Suppressor macrophage treated with lipopolysaccharide for 1 hour (primary cell): ENCODE data around the gene IFI27L1.
"Not testable (repeated sequence)": the region's sequence is repeated elsewhere in the genome, so short reads cannot be mapped to it uniquely, and the experiment has no call there.

ENCODE experiments used
- DNase-seq, 3 donors: peaks; one replicate each; pipeline ENCODE4 v3.0.0-alpha.2; 2020 to 2022

IFI27L1 gene

DNA sequence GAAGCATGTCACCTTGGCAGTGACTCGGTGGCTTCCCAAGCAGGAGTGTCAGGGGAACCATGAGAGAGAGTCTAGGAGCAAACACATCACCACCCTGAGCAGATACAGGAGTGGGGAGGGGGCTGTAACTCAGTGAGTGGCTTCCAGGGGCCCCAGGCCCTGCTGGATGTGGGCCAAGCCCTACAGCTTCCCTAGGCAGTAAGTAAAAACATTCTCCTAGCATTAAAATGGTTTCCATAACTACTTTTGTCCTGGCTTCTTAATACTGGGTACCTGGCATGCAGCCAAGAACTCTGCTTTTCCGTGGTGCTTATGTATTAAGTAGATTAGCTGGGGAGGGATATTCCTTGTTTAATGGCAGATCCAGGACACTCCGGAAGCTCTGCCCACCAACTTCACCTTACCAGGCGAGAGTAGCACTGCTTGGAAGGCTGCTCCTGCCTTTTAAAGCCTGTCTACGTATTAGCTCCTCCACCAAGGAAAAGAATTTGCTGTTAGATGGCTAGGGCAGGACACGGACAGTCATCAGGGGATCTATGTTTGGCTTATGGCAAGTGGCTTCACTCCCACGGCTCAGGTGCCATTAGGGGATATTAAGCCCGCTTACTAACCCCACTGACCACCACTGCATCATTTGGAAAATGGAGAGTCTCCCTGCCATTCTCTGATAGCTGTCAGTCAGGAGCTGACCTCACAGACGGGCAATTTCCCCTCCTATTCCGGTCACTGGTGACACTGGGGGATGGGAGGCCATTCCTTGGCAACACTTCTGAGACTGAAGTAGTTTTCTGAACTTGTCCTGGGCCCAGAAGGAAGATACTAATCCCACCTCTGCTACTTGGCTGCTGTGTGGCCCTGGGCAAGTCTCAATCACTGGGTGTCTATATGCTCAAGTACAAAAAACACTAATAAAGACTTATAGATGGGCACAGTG lies 32.2 kb upstream of the IFI27L1 start:
- DNase-seq = no peak

DNA sequence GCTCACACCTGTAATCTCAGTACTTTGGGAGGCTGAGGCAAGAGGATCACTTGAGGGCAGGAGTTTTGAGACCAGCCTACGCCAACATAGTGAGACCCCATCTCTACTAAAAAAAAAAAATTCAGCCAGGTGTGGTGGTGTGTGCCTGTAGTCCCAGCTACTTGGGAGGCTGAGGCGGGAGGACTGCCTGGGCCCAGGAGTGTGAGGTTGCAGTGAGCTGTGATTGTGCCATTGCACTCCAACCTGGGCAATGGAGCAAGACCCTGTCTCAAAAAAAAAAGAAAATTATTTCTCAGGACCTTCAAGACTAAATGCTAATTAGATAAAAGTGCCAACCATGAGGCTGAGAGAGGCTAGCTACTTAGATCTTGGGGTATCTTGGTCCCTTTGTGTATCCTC lies 31.5 kb upstream of the IFI27L1 start:
- no peak for DNase-seq

DNA sequence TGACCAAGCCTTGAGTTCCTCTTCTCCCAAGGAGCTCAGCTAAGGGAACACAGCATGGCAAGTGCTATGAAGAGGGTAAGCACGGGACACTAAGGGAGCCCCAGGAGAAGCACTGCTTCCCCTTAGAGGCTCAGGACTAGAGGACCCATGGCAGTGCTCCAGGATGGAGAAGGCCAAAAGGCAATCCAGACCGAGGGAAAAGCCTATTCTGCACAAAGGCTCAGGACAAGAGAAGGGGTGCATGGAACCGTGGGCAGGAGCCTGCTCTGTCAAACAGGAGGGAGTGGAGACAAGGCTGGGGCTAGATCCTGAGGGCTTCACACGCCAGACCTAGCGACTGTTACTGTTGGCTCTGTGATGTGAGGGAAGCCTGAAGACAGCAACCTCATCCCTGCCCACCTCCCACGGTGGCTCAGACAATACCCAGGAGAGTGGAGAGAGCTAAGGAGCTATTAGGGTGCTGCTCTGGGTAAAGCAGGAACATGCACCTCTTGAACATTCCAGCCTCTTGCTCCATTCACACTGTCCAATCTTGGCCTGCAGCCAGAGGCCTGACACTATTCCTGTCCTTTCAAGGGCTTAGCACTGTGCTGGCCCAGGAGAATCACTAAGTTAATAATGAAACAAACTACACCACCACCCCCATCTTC lies 30.8 kb upstream of the IFI27L1 start:
- no peak for DNase-seq

DNA sequence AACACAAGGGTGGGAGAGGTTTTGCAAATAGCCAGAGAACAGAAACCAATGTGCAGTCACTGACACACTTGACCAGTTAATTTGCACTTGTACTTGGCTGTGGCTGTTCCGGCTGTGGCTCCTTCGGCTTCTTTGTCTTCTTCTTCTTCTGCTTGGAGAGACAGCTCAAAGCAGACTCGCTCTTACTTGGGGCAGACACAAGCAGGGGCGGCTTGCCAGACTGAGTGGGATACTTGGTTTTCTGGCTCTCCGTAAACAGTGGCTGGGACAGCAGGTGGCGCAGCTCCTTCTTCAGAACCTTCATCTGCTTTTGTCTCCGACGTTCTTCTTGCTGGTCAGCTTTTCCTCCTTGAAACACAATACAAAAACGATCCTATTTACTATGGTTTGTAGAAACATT lies 30.0 kb upstream of the IFI27L1 start:
- DNase-seq = no peak

DNA sequence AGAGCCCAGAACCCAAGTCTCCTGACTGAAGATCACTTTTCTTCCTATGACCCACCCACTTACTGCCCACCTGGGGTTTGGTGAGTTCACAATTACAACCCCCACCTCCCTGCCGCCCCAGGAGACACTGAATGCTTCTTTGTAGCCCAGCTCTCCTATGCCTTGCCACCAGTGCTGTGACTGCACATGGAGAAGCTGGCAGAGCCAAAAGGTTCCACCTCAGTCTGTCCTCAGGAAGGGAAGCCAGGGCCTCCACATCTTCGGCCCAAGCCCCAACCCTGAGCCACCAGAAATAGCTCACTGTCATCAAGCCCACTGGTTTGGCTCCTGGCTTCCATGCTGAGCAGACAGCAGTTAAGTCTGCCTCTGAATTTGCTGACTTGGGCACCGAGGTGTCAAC lies 29.3 kb upstream of the IFI27L1 start:
- DNase-seq = no peak

DNA sequence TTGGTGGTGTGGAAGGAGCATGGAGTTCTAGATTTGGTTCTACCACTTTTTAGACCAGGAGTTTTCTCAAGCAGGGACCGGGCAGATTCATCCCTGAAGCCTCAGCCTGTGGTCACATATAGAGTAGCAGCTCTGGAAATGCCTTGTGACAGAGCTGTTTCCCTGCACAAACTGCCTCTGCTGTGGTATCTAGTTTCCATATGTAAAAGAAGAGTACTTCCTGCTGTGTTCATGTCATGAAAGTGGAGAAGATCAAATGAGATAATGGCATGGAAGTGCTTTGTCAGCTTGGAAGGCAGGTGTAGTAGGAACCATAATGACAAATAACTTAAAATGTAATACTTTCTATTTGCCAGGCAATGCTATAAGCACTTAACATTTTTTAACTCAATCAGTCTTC lies 28.9 kb upstream of the IFI27L1 start:
- no peak for DNase-seq

DNA sequence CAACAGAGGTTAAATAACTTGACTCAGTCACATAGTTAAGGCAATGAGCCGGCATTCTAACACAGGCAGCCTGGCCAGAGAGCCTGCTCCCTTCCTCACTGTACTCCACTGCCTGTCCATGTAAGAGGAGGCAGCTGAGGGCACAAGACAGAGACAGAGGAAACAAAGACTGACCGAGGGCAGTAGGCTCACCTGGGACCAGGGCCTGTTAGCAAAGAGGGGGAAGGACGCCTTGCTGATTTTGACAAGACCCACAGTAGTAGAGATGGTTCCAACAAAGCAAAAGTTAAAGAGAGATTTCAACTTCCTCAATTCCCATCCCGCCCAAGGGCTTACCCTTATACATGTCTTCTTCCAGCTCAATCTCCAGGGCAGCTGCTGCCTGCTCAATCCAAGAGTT lies 28.4 kb upstream of the IFI27L1 start:
- DNase-seq = no peak

DNA sequence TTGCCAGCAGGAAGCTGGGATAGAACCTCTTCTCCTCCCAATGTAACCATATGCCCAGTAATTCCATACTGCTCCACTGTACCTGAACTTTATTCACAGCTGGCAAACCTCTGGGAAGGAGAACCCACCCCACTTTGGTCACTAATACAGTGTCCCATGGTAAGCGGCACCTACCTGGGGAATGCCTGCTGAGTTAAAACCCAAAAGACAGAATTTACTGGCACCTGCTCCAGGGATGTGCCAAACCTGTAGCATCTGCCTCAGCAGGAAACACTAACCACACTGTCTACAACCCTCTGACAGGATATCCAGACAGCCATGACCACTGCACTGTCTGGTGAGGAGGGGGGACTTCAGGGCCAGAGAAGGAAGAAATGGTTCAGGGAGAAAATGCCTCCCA lies 26.7 kb upstream of the IFI27L1 start:
- DNase-seq = no peak

DNA sequence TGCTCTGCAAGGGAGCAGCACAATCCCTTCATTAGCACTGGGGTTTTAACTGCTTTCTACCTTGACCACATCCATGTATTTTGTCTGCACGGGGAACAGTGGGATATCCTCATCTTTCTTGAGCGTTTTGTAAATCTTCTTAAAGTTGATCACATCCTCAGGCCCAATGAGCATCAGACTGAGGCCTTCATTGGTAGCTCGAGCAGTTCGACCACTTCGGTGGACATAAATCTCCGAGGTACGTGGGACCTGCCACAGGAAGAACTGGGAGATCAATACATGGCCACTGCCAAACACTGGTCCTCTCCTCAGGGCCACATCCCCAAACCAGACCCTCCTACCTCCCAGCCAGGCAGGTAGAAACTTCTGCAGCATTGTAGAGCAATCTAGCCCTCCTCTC lies 26.2 kb upstream of the IFI27L1 start:
- no peak for DNase-seq

DNA sequence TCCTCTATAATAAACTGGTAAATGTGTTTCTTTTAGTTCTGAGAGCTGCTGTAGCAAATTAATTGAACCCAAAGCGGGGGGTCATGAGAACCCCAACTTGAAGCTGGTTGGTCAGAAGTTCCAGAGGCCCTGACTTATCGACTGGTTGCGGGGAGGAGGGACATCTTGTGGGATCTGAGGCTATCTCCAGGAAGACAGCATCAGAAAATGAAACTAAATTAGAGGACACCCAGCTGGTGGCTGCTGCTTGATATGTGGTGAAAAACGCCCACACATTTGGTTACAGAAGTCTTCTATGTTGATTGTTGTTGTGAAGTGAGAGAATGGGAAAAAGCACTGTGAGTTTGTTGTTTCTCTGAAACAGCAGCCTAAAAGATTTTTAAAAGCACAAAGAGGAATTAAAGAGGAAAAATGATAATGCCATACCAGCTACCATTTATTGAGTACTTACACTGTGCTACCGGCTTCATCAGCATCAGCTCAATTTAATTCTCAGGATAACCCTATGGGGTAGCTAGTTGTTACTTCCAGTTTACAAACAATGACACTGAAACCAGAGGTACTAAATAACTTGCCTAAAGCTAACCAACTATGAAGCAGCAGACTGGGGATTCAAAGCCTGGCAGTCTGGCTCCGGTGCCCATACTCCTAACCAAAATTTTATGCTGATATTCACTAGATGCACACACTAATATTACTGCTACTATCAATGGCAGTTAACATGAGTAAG lies 24.4 kb upstream of the IFI27L1 start:
- peak; percentile 30 to 62 (median 33) for DNase-seq

DNA sequence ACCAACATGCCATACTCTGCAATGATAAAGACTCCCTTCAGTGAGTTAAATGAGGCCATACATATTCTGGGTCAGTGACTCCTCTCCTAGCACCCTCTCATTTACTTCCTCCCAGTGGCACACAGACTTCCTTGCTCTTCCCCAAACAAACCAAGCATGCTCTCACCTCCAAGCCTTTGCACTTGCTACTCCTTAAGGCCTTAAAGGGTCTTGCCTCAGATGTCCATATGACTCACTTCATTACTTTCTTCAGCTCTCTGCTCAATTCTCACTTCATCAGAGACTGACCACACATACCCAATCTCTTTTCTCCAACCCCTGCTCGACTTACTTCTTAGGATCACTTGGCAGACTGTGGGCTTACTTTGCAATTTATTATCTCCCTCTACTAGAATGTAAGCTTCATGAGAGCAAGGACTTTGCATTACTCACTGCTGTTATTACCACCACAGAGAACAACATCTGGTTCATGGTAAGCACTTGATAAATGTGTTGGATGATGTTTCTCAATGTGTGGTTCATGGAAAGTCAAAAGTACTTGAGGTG lies 22.9 kb upstream of the IFI27L1 start:
- DNase-seq = no peak

DNA sequence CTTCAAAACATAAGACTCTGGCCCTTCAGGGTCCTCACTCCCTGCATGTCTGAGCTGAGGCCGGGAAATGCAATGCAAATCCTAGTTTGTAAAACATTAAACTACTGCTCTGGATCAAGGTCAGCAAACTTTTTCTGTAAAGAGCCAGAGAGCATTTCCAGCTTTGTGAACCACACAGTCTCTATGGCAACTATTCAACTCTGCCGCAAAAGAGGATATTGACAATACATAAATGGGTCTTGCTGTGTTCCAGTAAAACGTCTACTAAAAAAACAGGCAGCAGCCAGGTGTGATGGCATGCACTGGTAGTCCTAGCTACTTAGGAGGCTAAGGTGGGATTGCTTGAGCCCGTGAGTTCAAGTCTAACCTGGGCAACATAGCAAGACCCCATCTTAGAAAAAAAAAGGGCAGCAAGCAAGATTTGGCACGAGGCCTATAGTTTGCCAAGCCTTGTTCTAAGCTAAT lies 22.4 kb upstream of the IFI27L1 start:
- no peak for DNase-seq

DNA sequence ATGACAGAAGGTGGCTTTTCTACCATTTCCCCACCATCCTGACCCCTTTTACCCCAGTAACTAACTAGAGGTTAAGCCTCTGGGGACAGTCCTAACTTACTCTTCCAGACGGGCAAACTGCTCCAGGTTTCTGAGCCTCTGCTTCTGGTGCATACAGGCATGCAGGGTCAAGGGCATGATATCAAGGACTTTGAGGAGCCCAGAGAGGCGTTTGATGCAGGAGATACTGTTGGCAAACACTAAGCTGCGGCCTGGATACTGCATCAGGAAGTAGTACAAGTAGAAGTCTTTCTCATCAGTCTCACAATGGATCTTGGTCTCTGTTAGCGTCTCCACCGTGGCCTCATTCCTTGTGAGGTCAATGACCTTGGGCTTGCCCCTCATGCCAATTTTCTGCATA lies 21.1 kb upstream of the IFI27L1 start:
- DNase-seq = no peak

DNA sequence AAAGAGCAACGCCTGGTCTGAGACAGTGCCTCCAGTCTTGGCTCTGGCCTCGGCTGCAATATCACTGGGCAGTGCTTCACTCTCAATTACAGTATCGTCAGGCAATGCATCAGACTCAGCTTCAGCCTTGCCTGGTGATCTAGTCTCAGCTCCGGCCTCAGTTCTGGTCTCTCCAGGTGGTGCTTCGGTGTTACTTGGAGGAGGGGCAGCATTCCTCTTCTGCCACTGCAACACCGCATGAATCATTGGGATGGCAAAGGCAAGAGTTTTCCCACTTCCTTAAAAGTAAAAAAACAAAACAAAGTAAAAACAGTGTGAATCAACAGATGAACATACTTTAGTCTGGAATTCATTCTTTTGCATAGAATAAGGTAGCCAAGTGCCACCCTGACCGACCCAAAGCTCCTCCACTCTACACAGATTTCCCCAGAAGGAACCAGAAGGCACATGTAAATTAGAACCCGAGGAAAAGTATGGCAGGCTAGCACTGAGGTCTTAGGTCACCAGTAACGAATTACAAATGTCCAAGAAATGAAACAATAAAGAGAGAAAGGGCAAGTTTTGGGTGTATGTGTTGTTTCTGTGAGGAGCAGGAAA lies 18.7 kb upstream of the IFI27L1 start:
- peak in 1 of 3 donors; percentile 7 for DNase-seq

DNA sequence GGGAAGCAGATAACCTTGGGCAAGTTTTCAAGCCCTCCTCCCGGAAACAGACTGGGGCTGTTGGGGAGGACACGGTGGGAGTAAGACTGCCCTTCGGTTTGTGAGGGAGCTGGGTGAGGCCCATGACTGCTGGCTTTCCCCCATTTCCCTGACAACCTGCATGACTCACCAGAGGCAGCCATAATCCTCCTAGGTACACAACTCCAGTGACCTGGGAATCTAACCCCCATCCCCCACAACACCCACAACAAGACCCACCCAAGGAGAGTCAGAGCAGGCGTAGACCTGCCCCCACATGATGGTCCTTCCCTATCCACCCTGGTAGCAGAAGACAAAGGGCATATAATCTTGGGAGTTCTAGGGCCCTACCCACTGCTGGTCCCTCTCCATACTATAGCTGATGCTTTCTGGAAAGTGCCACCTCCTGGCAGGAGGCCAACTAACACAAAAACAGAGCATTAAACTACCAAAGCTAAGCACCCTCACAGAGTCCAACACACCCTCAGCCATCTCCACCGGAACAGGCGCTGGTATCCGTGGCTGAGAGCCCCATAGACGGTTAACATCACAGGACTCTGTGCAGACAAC lies 14.9 kb upstream of the IFI27L1 start:
- DNase-seq = no peak

DNA sequence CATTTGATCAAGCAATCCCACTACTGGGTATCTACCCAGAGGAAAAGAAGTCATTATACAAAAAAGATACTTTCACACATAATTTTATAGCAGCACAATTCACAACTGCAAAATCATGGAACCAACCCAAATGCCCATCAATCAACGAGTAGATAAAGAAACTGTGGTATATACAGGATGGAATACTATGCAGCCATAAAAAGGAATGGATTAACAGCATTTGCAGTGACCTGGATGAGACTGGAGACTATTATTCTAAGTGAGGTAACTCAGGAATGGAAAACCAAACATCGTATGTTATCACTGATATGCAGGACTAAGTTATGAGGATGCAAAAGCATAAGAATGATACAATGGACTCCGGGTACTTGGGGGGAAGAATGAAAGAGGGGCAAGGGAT lies 9.0 kb upstream of the IFI27L1 start:
- not testable (repeated sequence) for DNase-seq

DNA sequence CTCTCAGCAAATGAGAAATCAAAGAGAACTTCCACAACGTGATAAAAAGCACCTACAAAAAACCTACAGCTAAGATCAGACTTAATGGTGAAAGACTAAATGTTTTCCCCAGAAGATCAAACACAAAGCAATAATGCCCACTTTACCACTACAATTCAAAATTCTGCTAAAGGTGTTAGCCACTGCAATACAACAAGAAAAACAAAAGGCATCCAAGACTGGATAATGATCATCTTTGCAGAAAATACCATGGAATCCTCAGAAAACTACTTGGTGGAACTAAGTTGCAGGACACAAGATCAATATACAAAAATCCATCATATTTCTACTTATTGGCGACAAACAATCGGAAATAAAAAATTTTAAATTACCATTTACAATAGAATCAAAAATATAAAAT lies 6.6 kb upstream of the IFI27L1 start:
- no peak for DNase-seq

DNA sequence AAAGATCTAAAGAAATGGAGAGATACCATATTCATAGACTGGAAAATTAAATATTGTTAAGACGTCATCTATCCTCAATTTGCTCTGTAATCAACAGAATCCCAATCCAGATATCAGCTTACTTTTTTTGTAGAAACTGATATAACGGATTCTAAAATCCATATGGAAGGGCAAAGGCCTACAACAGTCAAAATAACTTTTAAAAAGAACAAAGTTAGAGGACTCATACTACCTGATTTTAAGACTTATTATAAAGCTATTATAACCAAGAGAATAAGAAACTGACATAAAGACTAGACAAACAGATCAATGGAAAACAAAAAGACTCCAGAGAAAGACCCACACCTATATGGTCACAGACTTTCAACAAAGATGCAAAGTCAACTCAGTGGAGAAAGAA lies 6.1 kb upstream of the IFI27L1 start:
- DNase-seq = no peak

DNA sequence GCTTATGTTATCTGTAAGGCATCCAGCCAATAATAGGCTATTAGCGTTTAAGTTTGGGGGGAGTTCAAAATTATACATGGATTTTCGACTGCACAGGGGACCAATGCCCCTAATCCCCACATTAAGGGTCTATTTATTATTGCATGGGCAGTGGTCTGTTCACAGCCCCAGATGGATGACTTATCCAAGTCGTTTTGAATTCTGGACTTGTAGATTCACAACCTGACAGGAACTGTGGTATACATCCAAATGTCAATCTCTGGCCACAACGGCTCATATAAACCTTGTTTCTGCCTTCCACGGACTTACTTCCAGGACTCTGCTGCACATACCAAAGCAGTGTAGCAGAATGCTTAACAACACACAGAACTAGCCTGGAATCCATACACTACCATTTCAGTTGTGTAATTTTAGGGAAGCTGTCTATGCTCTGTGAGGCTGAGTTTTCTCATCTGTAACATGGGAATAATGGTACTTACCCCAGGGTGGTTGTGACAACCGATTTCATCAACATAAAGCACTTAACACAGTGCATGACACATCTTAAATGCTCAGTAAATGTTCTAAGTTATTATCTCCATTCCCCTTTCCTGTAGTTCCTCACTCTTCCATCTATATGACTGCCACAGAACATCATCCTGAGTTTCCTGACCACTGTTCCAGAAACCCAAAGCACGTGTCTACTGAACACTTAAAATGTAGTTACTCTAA lies 3.8 kb upstream of the IFI27L1 start:
- DNase-seq = peak in 1 of 3 donors; percentile 34

DNA sequence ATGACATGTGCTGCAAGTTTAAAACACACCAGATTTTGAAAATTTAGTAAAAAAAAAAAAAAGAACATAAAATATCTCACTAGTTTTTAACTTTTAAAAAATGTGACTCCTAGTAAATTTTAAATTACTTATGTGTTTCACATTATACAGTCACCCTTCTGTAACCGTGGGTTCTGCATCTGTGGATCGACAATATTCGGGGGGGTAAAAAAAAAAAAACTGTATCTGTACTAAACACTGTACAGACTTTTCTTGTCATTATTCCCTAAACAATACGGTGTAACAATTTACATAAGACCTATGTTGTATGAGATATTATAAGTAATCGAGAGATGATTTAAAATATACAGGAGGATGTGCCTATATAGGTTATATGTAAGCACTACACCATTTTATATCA lies 3.3 kb upstream of the IFI27L1 start:
- no peak for DNase-seq

DNA sequence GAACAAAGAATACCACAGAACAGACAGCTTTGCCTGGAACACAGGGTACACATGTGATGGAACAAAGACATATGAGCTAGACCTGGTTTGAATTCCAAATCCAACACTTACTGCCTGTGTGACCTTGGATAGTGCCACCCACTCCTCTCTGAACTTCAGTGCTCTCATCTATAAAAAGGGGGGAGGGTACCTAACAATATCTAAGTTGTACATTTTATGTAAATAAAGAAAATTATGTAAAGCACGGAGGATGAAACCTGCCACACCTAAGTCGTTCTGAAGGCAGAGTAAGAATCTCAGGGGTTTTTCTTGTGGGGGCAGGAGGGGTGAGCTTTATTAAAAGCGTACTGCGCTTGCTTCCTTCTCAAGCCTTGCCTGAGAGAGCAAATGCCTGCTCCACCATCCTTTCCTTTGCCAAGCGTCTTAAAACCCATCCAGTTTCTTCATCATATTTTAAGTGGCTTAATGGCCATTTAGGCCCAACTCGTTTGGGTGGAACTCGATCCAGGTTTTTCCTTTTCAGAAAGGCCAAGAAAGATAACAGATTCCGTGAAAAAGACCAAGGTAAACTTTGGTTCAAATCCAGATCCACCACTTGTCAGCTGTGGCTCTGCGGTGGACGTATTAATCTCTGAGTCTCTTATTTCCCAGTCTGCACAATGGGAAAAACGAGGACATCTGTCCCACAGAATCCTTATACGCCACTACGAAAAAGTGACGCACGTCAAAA lies 1.1 kb upstream of the IFI27L1 start:
- peak in 1 of 3 donors; percentile 60 for DNase-seq
